ENCODE results near the gene CDH3.

DNA sequence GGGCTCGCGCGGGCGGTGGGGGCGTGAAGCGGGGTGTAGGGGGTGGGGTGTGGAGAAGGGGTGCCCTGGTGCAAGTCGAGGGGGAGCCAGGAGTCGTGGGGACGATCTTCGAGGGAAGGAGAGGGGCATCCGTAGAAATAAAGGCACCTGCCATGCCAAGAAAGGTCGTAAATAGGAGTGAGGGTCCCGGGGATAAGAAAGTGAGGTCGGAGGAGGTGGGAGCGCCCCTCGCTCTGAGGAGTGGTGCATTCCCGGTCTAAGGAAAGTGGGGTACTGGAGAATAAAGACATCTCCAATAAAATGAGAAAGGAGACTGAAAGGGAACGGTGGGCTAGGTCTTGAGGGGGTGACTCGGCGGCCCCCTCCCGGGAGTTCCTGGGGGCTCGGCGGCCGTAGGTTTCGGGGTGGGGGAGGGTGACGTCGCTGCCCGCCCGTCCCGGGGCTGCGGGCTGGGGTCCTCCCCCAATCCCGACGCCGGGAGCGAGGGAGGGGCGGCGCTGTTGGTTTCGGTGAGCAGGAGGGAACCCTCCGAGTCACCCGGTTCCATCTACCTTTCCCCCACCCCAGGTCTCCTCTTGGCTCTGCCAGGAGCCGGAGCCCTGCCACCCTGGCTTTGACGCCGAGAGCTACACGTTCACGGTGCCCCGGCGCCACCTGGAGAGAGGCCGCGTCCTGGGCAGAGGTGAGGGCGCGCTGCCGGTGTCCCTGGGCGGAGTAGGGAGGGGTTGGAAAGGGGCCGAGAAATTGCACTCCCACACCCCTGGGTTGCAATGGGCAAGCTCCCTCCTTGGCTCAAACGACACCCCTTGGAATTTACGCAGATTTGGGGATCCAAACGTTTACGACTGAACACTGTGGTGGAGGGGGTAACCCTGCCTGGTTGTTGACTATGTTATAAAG is 92.9 kb downstream of the CDH3 start:
- TF ChIP-seq EP300 (IDR thresholded peaks at IDR 0.05; ENCODE audit: low read depth) (no peak), POLR2A (IDR thresholded peaks at IDR 0.05) (peak; percentile 53)
- TF ChIP-seq, protein P1, sequence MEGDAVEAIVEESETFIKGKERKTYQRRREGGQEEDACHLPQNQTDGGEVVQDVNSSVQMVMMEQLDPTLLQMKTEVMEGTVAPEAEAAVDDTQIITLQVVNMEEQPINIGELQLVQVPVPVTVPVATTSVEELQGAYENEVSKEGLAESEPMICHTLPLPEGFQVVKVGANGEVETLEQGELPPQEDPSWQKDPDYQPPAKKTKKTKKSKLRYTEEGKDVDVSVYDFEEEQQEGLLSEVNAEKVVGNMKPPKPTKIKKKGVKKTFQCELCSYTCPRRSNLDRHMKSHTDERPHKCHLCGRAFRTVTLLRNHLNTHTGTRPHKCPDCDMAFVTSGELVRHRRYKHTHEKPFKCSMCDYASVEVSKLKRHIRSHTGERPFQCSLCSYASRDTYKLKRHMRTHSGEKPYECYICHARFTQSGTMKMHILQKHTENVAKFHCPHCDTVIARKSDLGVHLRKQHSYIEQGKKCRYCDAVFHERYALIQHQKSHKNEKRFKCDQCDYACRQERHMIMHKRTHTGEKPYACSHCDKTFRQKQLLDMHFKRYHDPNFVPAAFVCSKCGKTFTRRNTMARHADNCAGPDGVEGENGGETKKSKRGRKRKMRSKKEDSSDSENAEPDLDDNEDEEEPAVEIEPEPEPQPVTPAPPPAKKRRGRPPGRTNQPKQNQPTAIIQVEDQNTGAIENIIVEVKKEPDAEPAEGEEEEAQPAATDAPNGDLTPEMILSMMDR (IDR thresholded peaks at IDR 0.05), result peak in 4 of 5 experiments; percentile 24 to 63 (median 41)

All from transverse colon (tissue), 3 donors.